ENCODE measurements around the gene LHFPL6. TPM values are rescaled to one million over a fixed set of nuclear protein-coding genes. Genes with fewer than 3 reads are reported as not detected.

Gene LHFPL6
- total and polyA plus RNA-seq, 10 of the 15 experiments (the other 5 are each of a cell fraction or from before 2014, with no cell fraction given) = 0.11 to 4.6 (median 0.41) TPM

DNA sequence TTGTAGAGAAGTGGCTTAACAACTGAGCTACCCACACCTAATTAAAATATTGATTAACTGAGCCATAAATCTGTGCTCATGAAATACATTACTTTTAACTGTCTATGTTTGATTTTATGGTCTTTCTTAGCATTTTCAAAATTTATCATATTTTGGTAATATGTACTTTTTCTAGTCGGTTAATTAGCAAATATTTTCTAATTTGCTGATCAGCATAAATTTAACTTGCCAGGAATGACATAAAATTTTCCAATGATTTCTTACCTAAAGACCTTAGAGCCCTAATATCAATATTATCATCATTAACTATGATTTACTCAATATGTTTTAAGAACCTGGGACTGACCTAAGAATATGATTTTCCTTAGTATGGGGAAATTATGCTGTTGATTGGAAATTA lies 32.6 kb upstream of the LHFPL6 start (continued):
- TF ChIP-seq SRF (IDR thresholded peaks at IDR 0.05; ENCODE audit: low read depth in 2 of 2, low read length in 2 of 2) (no peak), FOXK2 (IDR thresholded peaks at IDR 0.05) (no peak), CREB1 (IDR thresholded peaks at IDR 0.05; ENCODE audit: low read depth) (no peak), BHLHE40 (IDR thresholded peaks at IDR 0.05; ENCODE audit: borderline replicate concordance in 1 of 2, low read depth in 2 of 2, low read length in 1 of 2) (no peak), ZNF24 (IDR thresholded peaks at IDR 0.05) (no peak), SP1 (IDR thresholded peaks at IDR 0.05; ENCODE audit: low read depth, low read length) (no peak), NRF1 (conservative IDR thresholded peaks at IDR 0.05; ENCODE audit: low read depth, low read length) (no peak)
- TF ChIP-seq, protein P1, sequence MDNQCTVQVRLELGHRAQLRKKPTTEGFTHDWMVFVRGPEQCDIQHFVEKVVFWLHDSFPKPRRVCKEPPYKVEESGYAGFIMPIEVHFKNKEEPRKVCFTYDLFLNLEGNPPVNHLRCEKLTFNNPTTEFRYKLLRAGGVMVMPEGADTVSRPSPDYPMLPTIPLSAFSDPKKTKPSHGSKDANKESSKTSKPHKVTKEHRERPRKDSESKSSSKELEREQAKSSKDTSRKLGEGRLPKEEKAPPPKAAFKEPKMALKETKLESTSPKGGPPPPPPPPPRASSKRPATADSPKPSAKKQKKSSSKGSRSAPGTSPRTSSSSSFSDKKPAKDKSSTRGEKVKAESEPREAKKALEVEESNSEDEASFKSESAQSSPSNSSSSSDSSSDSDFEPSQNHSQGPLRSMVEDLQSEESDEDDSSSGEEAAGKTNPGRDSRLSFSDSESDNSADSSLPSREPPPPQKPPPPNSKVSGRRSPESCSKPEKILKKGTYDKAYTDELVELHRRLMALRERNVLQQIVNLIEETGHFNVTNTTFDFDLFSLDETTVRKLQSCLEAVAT (IDR thresholded peaks at IDR 0.05) = no peak
- TF ChIP-seq, protein P2, sequence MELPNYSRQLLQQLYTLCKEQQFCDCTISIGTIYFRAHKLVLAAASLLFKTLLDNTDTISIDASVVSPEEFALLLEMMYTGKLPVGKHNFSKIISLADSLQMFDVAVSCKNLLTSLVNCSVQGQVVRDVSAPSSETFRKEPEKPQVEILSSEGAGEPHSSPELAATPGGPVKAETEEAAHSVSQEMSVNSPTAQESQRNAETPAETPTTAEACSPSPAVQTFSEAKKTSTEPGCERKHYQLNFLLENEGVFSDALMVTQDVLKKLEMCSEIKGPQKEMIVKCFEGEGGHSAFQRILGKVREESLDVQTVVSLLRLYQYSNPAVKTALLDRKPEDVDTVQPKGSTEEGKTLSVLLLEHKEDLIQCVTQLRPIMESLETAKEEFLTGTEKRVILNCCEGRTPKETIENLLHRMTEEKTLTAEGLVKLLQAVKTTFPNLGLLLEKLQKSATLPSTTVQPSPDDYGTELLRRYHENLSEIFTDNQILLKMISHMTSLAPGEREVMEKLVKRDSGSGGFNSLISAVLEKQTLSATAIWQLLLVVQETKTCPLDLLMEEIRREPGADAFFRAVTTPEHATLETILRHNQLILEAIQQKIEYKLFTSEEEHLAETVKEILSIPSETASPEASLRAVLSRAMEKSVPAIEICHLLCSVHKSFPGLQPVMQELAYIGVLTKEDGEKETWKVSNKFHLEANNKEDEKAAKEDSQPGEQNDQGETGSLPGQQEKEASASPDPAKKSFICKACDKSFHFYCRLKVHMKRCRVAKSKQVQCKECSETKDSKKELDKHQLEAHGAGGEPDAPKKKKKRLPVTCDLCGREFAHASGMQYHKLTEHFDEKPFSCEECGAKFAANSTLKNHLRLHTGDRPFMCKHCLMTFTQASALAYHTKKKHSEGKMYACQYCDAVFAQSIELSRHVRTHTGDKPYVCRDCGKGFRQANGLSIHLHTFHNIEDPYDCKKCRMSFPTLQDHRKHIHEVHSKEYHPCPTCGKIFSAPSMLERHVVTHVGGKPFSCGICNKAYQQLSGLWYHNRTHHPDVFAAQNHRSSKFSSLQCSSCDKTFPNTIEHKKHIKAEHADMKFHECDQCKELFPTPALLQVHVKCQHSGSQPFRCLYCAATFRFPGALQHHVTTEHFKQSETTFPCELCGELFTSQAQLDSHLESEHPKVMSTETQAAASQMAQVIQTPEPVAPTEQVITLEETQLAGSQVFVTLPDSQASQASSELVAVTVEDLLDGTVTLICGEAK (IDR thresholded peaks at IDR 0.05; ENCODE audit: borderline replicate concordance) = no peak
- TF ChIP-seq, protein P3, sequence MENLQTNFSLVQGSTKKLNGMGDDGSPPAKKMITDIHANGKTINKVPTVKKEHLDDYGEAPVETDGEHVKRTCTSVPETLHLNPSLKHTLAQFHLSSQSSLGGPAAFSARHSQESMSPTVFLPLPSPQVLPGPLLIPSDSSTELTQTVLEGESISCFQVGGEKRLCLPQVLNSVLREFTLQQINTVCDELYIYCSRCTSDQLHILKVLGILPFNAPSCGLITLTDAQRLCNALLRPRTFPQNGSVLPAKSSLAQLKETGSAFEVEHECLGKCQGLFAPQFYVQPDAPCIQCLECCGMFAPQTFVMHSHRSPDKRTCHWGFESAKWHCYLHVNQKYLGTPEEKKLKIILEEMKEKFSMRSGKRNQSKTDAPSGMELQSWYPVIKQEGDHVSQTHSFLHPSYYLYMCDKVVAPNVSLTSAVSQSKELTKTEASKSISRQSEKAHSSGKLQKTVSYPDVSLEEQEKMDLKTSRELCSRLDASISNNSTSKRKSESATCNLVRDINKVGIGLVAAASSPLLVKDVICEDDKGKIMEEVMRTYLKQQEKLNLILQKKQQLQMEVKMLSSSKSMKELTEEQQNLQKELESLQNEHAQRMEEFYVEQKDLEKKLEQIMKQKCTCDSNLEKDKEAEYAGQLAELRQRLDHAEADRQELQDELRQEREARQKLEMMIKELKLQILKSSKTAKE (IDR thresholded peaks at IDR 0.05; ENCODE audit: low read depth, poor library complexity, severe bottlenecking) = no peak
